Pancreas (tissue), 10 donors: Measurements from ENCODE around the gene ANO10. TPM values are rescaled to one million over a fixed set of nuclear protein-coding genes. Genes with fewer than 3 reads are reported as not detected.
A peak's percentile ranks its signal among the peaks of the same experiment; 100 is the strongest.
"Not testable (repeated sequence)": the region's sequence is repeated elsewhere in the genome, so short reads cannot be mapped to it uniquely, and the experiment has no call there.

Experiments used
- ATAC-seq, 4 donors: fragments of 200-7000 bp; cut with Tn5 transposase; one replicate each; pipeline versions ENCODE4 v1.8.0 to v1.9.1; 2020; ENCODE audit warnings: mild to moderate bottlenecking in 4 of 4, moderate library complexity in 4 of 4
- DNase-seq, 6 donors: peaks; one replicate each; pipeline ENCODE4 v3.0.0-alpha.2; 2020
- FAIRE-seq: peaks from 2 replicates; lab custom pipeline; 2012; peaks lifted over from hg19 to GRCh38; lab: Jason Lieb, UNC
- H3K27ac ChIP-seq, 4 donors: fragments of 200-600 bp; sonication (generic); 1 replicate in 3 of 4; 2 replicates in 1 of 4; pipeline versions ENCODE4 v1.5.0 to v1.8.0; 2020
- H3K27me3 ChIP-seq, 4 donors: fragments of 200-600 bp; one replicate each; pipeline ENCODE4 v1.8.0; 2021
- H3K36me3 ChIP-seq, 3 donors: fragments of 200-600 bp; sonication (generic) in 1 of 3; one replicate each; pipeline versions ENCODE4 v1.5.0 to v1.8.0; 2020 to 2021
- H3K4me1 ChIP-seq, 3 donors: fragments of 200-600 bp; one replicate each; pipeline ENCODE4 v1.8.0; 2021
- H3K4me3 ChIP-seq, 4 donors: fragments of 200-600 bp; sonication (generic) in 2 of 4; one replicate each; pipeline versions ENCODE4 v1.5.0 to v1.8.0; 2020 to 2021
- H3K9me3 ChIP-seq, 4 donors: fragments of 200-600 bp; one replicate each; pipeline ENCODE4 v1.8.0; 2021
- CTCF ChIP-seq, 4 donors: fragments of 200-600 bp; sonication (generic) in 3 of 4; IDR thresholded peaks; one replicate each; pipeline versions ENCODE4 v1.5.0 to v1.8.0; 2021; ENCODE audit warnings: antibody characterized with exemption in 4 of 4
- WGBS, 2 donors: extraction: QIAGEN DNeasy Blood & Tissue Kit; methylation state at CpG; one replicate each; pipeline ENCODE4 v1.1.7; 2013; 5-methylcytosine and 5-hydroxymethylcytosine counted together
- intact Hi-C, 3 donors: fragments of 100-400 bp; cut with DNase I; formaldehyde crosslinking; loops; one replicate each; pipeline versions ENCODE4 v1.11.1 to v1.14.2; 2022
- polyA plus RNA-seq, 2 donors: library from polyadenylated mRNA; stranded (reverse); fragments of 200-250 nt; gene quantifications; one replicate each; pipeline ENCODE4 v1.2.3, GENCODE V29; 2013
- total RNA-seq, 6 donors: library from RNA; stranded (reverse); fragmentation: NEBNext Ultra II Directional in 4 of 6; extraction: Animal tissue kit (Norgen Biotek cat#: 25700) in 4 of 6; gene quantifications; one replicate each; pipeline versions ENCODE4 v1.2.1 to v1.2.4, GENCODE V29; 2021 to 2023
- donor health status: healthy with polysubstance abuse.
- donor health status: DM: no; HTN: no; CAD: no; lungs with moderate emphysema.
- donor health status: DM: no; HTN: no; CAD: no.
- donor health status: control.
- donor health status: control.
- donor health status: Bipolar disorder and iron deficiency.
- donor health status: DM: yes; HTN: yes; CAD: no.
- donor health status: DM: no; HTN: no; CAD: no.
- donor health status: DM: no; HTN: no; CAD: no.
- donor health status: DM: yes; HTN: yes; CAD: no.

ANO10 gene
- total and polyA plus RNA-seq, 8 donors, result 7.2 to 17.6 (median 10.1) TPM

- Histone ChIP-seq H3K9me3 (no peaks in the 10 kb centered on the region), H3K4me1 (no peaks in the 10 kb centered on the region), H3K4me3 (no peak overlapping the region), H3K27ac (no peak overlapping the region), H3K36me3 (no peaks in the 10 kb centered on the region), H3K27me3 (no peaks in the 10 kb centered on the region)
- DNase-seq, result no peak
- intact Hi-C loops, result no loop called here
- FAIRE-seq, result no peak
- ATAC-seq, result no peak
- 92 to 94% methylated on average over 7 of the region's 7 CpGs for WGBS, 2 donors
- no peak for TF ChIP-seq CTCF (IDR thresholded peaks at IDR 0.05)
These were observed 131.1 kb downstream of the ANO10 start for GRCh38 chr3:43490640-43491185.

GRCh38 chr3:43489930-43490329 lies 131.9 kb downstream of the ANO10 start:
- ATAC-seq (no peak), FAIRE-seq (no peak), DNase-seq (no peak)
- TF ChIP-seq CTCF (IDR thresholded peaks at IDR 0.05), result no peak
- Histone ChIP-seq H3K27me3 (no peaks in the 10 kb centered on the region), H3K9me3 (no peaks in the 10 kb centered on the region), H3K36me3 (no peaks in the 10 kb centered on the region), H3K27ac (no peak overlapping the region), H3K4me3 (no peak overlapping the region), H3K4me1 (no peaks in the 10 kb centered on the region)
- intact Hi-C loops, result no loop called here
- 84 to 88% methylated on average over 5 of the region's 5 CpGs for WGBS, 2 donors

GRCh38 chr3:43485931-43486330 lies 135.9 kb downstream of the ANO10 start:
- ATAC-seq (no peak), DNase-seq (no peak), FAIRE-seq (no peak)
- Histone ChIP-seq H3K27ac (no peak overlapping the region), H3K4me3 (no peak overlapping the region), H3K9me3 (no peaks in the 10 kb centered on the region), H3K36me3 (no peaks in the 10 kb centered on the region), H3K4me1 (no peaks in the 10 kb centered on the region), H3K27me3 (no peaks in the 10 kb centered on the region)
- 94% methylated on average over 1 of the region's 1 CpG for WGBS, 2 donors
- intact Hi-C loops, result no loop called here
- TF ChIP-seq CTCF (IDR thresholded peaks at IDR 0.05), result no peak

- no peak overlapping the region for H3K4me3 ChIP-seq
- no peak overlapping the region for H3K27ac ChIP-seq
- DNase-seq (peak in 1 of 6 donors; percentile 38), ATAC-seq (no peak), FAIRE-seq (no peak)
- no peaks in the 10 kb centered on the region for H3K4me1 ChIP-seq
- H3K27me3 ChIP-seq, result no peaks in the 10 kb centered on the region
- no peak for TF ChIP-seq CTCF (IDR thresholded peaks at IDR 0.05)
- no peaks in the 10 kb centered on the region for H3K36me3 ChIP-seq
- no peaks in the 10 kb centered on the region for H3K9me3 ChIP-seq
- WGBS, 2 donors, result 97% methylated on average over 29 of the region's 29 CpGs
- intact Hi-C loops, result no loop called here
These were observed 136.8 kb downstream of the ANO10 start for GRCh38 chr3:43484926-43485488.

- TF ChIP-seq CTCF (IDR thresholded peaks at IDR 0.05), result no peak
- Histone ChIP-seq H3K36me3 (no peaks in the 10 kb centered on the region), H3K27me3 (no peaks in the 10 kb centered on the region), H3K27ac (no peak overlapping the region), H3K9me3 (no peaks in the 10 kb centered on the region), H3K4me3 (no peak overlapping the region), H3K4me1 (no peaks in the 10 kb centered on the region)
- ATAC-seq (no peak), DNase-seq (no peak), FAIRE-seq (no peak)
- intact Hi-C loops, result no loop called here
These were observed 140.4 kb downstream of the ANO10 start for GRCh38 chr3:43481375-43481774.

GRCh38 chr3:43478839-43479238 lies 143.0 kb downstream of the ANO10 start:
- not testable (repeated sequence) for ATAC-seq, H3K4me1 ChIP-seq
- 48 to 51% methylated on average over 2 of the region's 2 CpGs for WGBS, 2 donors

More at GRCh38 chr3:43478839-43479238, 143.0 kb downstream of the ANO10 start:
- intact Hi-C loops, H3K27ac ChIP-seq, H3K27me3 ChIP-seq, DNase-seq, H3K36me3 ChIP-seq, H3K4me3 ChIP-seq, H3K9me3 ChIP-seq: not testable (repeated sequence)
- FAIRE-seq, result peak; percentile 9
